ENCODE results near the gene EVC2.

Gene EVC2

GRCh38 chr4:5683566-5683965, 24.8 kb downstream of the EVC2 start:
- DNase-seq (ENCODE audit: low spot score): no peak

GRCh38 chr4:5678977-5679376, 29.4 kb downstream of the EVC2 start:
- no peak for DNase-seq (ENCODE audit: low spot score)

GRCh38 chr4:5676763-5677162, 31.6 kb downstream of the EVC2 start:
- DNase-seq (ENCODE audit: low spot score): no peak

GRCh38 chr4:5666741-5667140, 41.6 kb downstream of the EVC2 start:
- no peak for DNase-seq (ENCODE audit: low spot score)

GRCh38 chr4:5664778-5665177, 43.6 kb downstream of the EVC2 start:
- no peak for DNase-seq (ENCODE audit: low spot score)

- DNase-seq (ENCODE audit: low spot score): no peak
Measured at GRCh38 chr4:5662555-5662954, 45.8 kb downstream of the EVC2 start.

- no peak for DNase-seq (ENCODE audit: low spot score)
Measured at GRCh38 chr4:5661237-5661636, 47.1 kb downstream of the EVC2 start.

GRCh38 chr4:5660185-5660584, 48.2 kb downstream of the EVC2 start:
- no peak for DNase-seq (ENCODE audit: low spot score)

GRCh38 chr4:5658974-5659373, 49.4 kb downstream of the EVC2 start:
- DNase-seq (ENCODE audit: low spot score): no peak

GRCh38 chr4:5656415-5656814, 51.9 kb downstream of the EVC2 start:
- no peak for DNase-seq (ENCODE audit: low spot score)

- DNase-seq (ENCODE audit: low spot score): no peak
Measured at GRCh38 chr4:5654791-5655190, 53.6 kb downstream of the EVC2 start.

GRCh38 chr4:5651089-5651488, 57.3 kb downstream of the EVC2 start:
- no peak for DNase-seq (ENCODE audit: low spot score)

- no peak for DNase-seq (ENCODE audit: low spot score)
Measured at GRCh38 chr4:5650040-5650439, 58.3 kb downstream of the EVC2 start.

GRCh38 chr4:5647351-5647750, 61.0 kb downstream of the EVC2 start:
- no peak for DNase-seq (ENCODE audit: low spot score)

- DNase-seq (ENCODE audit: low spot score): no peak
Measured at GRCh38 chr4:5640096-5640495, 68.3 kb downstream of the EVC2 start.

- no peak for DNase-seq (ENCODE audit: low spot score)
Measured at GRCh38 chr4:5639556-5639955, 68.8 kb downstream of the EVC2 start.

GRCh38 chr4:5638976-5639375, 69.4 kb downstream of the EVC2 start:
- DNase-seq (ENCODE audit: low spot score): no peak

GRCh38 chr4:5638316-5638715, 70.0 kb downstream of the EVC2 start:
- DNase-seq (ENCODE audit: low spot score): no peak

- no peak for DNase-seq (ENCODE audit: low spot score)
Measured at GRCh38 chr4:5636766-5637670, 71.3 kb downstream of the EVC2 start.

GRCh38 chr4:5635826-5636195, 72.5 kb downstream of the EVC2 start:
- no peak for DNase-seq (ENCODE audit: low spot score)

- peak; percentile 19 for DNase-seq (ENCODE audit: low spot score)
Measured at GRCh38 chr4:5632571-5632970, 75.8 kb downstream of the EVC2 start.

- DNase-seq (ENCODE audit: low spot score): no peak
Measured at GRCh38 chr4:5632066-5632440, 76.3 kb downstream of the EVC2 start.

GRCh38 chr4:5631352-5632065, 76.8 kb downstream of the EVC2 start:
- DNase-seq (ENCODE audit: low spot score): no peak

- no peak for DNase-seq (ENCODE audit: low spot score)
Measured at GRCh38 chr4:5630762-5631161, 77.6 kb downstream of the EVC2 start.

Data from iPS-NIHi11 (cell line).